Right lobe of liver (tissue), 4 donors: ENCODE measurements around the gene PIWIL4.

Source experiments
- CTCF ChIP-seq, 4 donors: fragments of 200-600 bp in 3 of 4; fragments of 450-650 bp in 1 of 4; IDR thresholded peaks; one replicate each; pipeline versions ENCODE4 v1.5.1 to v1.8.0; 2016 to 2022; ENCODE audit warnings: antibody characterized with exemption in 4 of 4, mild to moderate bottlenecking in 2 of 4
- POLR2A ChIP-seq: fragments of 450-650 bp; IDR thresholded peaks from one replicate; pipeline ENCODE4 v1.6.1; 2017; ENCODE audit warnings: antibody characterized with exemption, mild to moderate bottlenecking
- donor health status: DM: no; HTN: no; CAD: no.
- donor health status: DM: no; HTN: no; CAD: no.
- donor health status: DM: no; HTN: yes; CAD: no.

- TF ChIP-seq CTCF (IDR thresholded peaks at IDR 0.05), result no peak
- TF ChIP-seq POLR2A, result no peak
These were observed 95.1 kb downstream of the PIWIL4 start for GRCh38 chr11:94662065-94662779.
